Astrocyte (in vitro differentiated cells and primary cell): ENCODE data around the gene SLC43A1. TPM values are rescaled to one million over a fixed set of nuclear protein-coding genes. Genes with fewer than 3 reads are reported as not detected.

ENCODE experiments used
- DNase-seq: peaks from one replicate; pipeline ENCODE4 v3.0.0-alpha.2; 2010; ENCODE audit warnings: low read depth
- FAIRE-seq: peaks from 2 replicates; lab custom pipeline; 2011; peaks lifted over from hg19 to GRCh38; lab: Jason Lieb, UNC
- H2AFZ ChIP-seq: 2 replicates; pipeline ENCODE4 v1.6.0; 2012; ENCODE audit warnings: low read depth, low read length, inconsistent platforms
- H3K27ac ChIP-seq: 2 replicates; pipeline ENCODE4 v1.5.1; 2011; ENCODE audit warnings: low read depth, low read length, inconsistent platforms
- H3K27me3 ChIP-seq: 2 replicates; pipeline ENCODE4 v1.6.0; 2011; ENCODE audit warnings: low read length, inconsistent platforms; ENCODE audit not compliant: insufficient read depth
- H3K36me3 ChIP-seq: 2 replicates; pipeline ENCODE4 v1.5.1; 2011; ENCODE audit warnings: low read length, inconsistent platforms; ENCODE audit not compliant: insufficient read depth
- H3K4me1 ChIP-seq: 2 replicates; pipeline ENCODE4 v1.5.1; 2011; ENCODE audit warnings: low read length, inconsistent platforms; ENCODE audit not compliant: insufficient read depth
- H3K4me2 ChIP-seq: 2 replicates; pipeline ENCODE4 v1.6.0; 2012; ENCODE audit warnings: low read length, inconsistent platforms
- H3K4me3 ChIP-seq: 2 replicates; pipeline ENCODE4 v1.5.1; 2011; ENCODE audit warnings: low read depth, mild to moderate bottlenecking, low read length, inconsistent platforms; ENCODE audit not compliant: insufficient read depth
- H3K79me2 ChIP-seq: 2 replicates; pipeline ENCODE4 v1.6.0; 2012; ENCODE audit warnings: mild to moderate bottlenecking, low read length, inconsistent platforms; ENCODE audit not compliant: insufficient read depth
- H3K9ac ChIP-seq: 2 replicates; pipeline ENCODE4 v1.6.0; 2012; ENCODE audit warnings: mild to moderate bottlenecking, low read length, inconsistent platforms
- H3K9me3 ChIP-seq: 2 replicates; pipeline ENCODE4 v1.5.1; 2012; ENCODE audit warnings: low read depth, mild to moderate bottlenecking, low read length, inconsistent platforms; ENCODE audit not compliant: insufficient read depth
- H4K20me1 ChIP-seq: 2 replicates; pipeline ENCODE4 v1.6.0; 2012; ENCODE audit warnings: low read length, inconsistent platforms; ENCODE audit not compliant: insufficient read depth
- H3K27ac Mint-ChIP-seq: one replicate; pipeline ENCODE4 v1.8.0; 2021; ENCODE audit warnings: mild to moderate bottlenecking, mixed read lengths; ENCODE audit not compliant: unreplicated experiment
- H3K27me3 Mint-ChIP-seq: one replicate; pipeline ENCODE4 v1.8.0; 2021; ENCODE audit warnings: low read depth, mixed read lengths; ENCODE audit not compliant: unreplicated experiment
- H3K36me3 Mint-ChIP-seq: one replicate; pipeline ENCODE4 v1.8.0; 2021; ENCODE audit warnings: low read depth, mixed read lengths; ENCODE audit not compliant: unreplicated experiment
- H3K4me1 Mint-ChIP-seq: one replicate; pipeline ENCODE4 v1.8.0; 2021; ENCODE audit warnings: low read depth, mixed read lengths; ENCODE audit not compliant: unreplicated experiment
- H3K4me3 Mint-ChIP-seq: one replicate; pipeline ENCODE4 v1.8.0; 2021; ENCODE audit warnings: mild to moderate bottlenecking, moderate library complexity, mixed read lengths; ENCODE audit not compliant: unreplicated experiment
- H3K9me3 Mint-ChIP-seq: one replicate; pipeline ENCODE4 v1.8.0; 2021; ENCODE audit warnings: mild to moderate bottlenecking, mixed read lengths; ENCODE audit not compliant: unreplicated experiment
- CTCF ChIP-seq: IDR thresholded peaks from 2 replicates; pipeline ENCODE4 v1.5.1; 2011; ENCODE audit warnings: low read depth, mild to moderate bottlenecking, inconsistent platforms, low read length, moderate library complexity; ENCODE audit not compliant: insufficient read depth
- EZH2 ChIP-seq: IDR thresholded peaks from 2 replicates; pipeline ENCODE4 v1.6.1; 2012; ENCODE audit warnings: mild to moderate bottlenecking, low read length, inconsistent platforms; ENCODE audit not compliant: insufficient read depth
- total RNA-seq: library from RNA; stranded (reverse); gene quantifications from 2 replicates; pipeline ENCODE4 v1.2.1, GENCODE V29; 2021

The SLC43A1 gene
- total RNA-seq, 1 donor from 2014 or later, result 3.5 TPM

- H3K9me3 ChIP-seq, result no peaks in the 10 kb centered on the region
- no peak overlapping the region for H3K4me3 ChIP-seq
- DNase-seq, result no peak
- FAIRE-seq, result no peak
- H3K4me1 Mint-ChIP-seq, result no peaks in the 10 kb centered on the region
- no peak overlapping the region for H3K9ac ChIP-seq
- no peaks in the 10 kb centered on the region for H3K27me3 Mint-ChIP-seq
- peaks cover 24% of the 10 kb centered on the region for H3K79me2 ChIP-seq
- no peak overlapping the region for H3K4me2 ChIP-seq
- no peak overlapping the region for H2AFZ ChIP-seq
- no peak overlapping the region for H3K4me3 Mint-ChIP-seq
- TF ChIP-seq CTCF, result no peak
- TF ChIP-seq EZH2, result no peak
- H3K27ac Mint-ChIP-seq, result no peak overlapping the region
- no peaks in the 10 kb centered on the region for H3K27me3 ChIP-seq
- peaks cover 7% of the 10 kb centered on the region for H3K36me3 Mint-ChIP-seq
- H3K27ac ChIP-seq, result no peak overlapping the region
- H3K36me3 ChIP-seq, result peaks cover 6% of the 10 kb centered on the region
- no peaks in the 10 kb centered on the region for H3K9me3 Mint-ChIP-seq
- peaks cover 8% of the 10 kb centered on the region for H3K4me1 ChIP-seq
- H4K20me1 ChIP-seq, result peaks cover 12% of the 10 kb centered on the region
Measured at GRCh38 chr11:57529012-57529411, 13.5 kb upstream of the SLC43A1 start.

GRCh38 chr11:57527056-57527631, 11.6 kb upstream of the SLC43A1 start:
- Mint-ChIP-seq H3K4me3 (no peak overlapping the region), H3K27me3 (no peaks in the 10 kb centered on the region), H3K4me1 (no peaks in the 10 kb centered on the region), H3K36me3 (peaks cover 7% of the 10 kb centered on the region), H3K9me3 (no peaks in the 10 kb centered on the region), H3K27ac (no peak overlapping the region)
- peaks cover 24% of the 10 kb centered on the region for H3K79me2 ChIP-seq
- no peak overlapping the region for H3K9ac ChIP-seq
- H4K20me1 ChIP-seq, result peaks cover 12% of the 10 kb centered on the region
- peaks cover 8% of the 10 kb centered on the region for H3K4me1 ChIP-seq
- H2AFZ ChIP-seq, result no peak overlapping the region
- H3K36me3 ChIP-seq, result peaks cover 6% of the 10 kb centered on the region
- TF ChIP-seq EZH2, result no peak
- peak; percentile 97 for TF ChIP-seq CTCF
- FAIRE-seq, result no peak
- no peak overlapping the region for H3K4me3 ChIP-seq
- H3K9me3 ChIP-seq, result no peaks in the 10 kb centered on the region
- peak; percentile 20 for DNase-seq
- H3K27ac ChIP-seq, result no peak overlapping the region
- H3K4me2 ChIP-seq, result no peak overlapping the region
- H3K27me3 ChIP-seq, result no peaks in the 10 kb centered on the region

- H3K4me3 ChIP-seq, result no peak overlapping the region
- peaks cover 12% of the 10 kb centered on the region for H4K20me1 ChIP-seq
- no peaks in the 10 kb centered on the region for H3K9me3 ChIP-seq
- no peaks in the 10 kb centered on the region for H3K27me3 ChIP-seq
- FAIRE-seq (no peak), DNase-seq (no peak)
- peaks cover 2% of the 10 kb centered on the region for H3K79me2 ChIP-seq
- no peaks in the 10 kb centered on the region for H3K4me1 ChIP-seq
- H3K27ac ChIP-seq, result no peak overlapping the region
- H3K9ac ChIP-seq, result no peak overlapping the region
- TF ChIP-seq EZH2, result no peak
- no peak for TF ChIP-seq CTCF
- H3K36me3 ChIP-seq, result peaks cover 6% of the 10 kb centered on the region
- no peak overlapping the region for H3K4me3 Mint-ChIP-seq
- H3K36me3 Mint-ChIP-seq, result peaks cover 5% of the 10 kb centered on the region
- H3K9me3 Mint-ChIP-seq, result no peaks in the 10 kb centered on the region
- H3K27ac Mint-ChIP-seq, result no peak overlapping the region
- no peak overlapping the region for H3K4me2 ChIP-seq
- H2AFZ ChIP-seq, result no peak overlapping the region
- peaks cover 6% of the 10 kb centered on the region for H3K27me3 Mint-ChIP-seq
- H3K4me1 Mint-ChIP-seq, result no peaks in the 10 kb centered on the region
Measured at GRCh38 chr11:57523419-57523818, 7.9 kb upstream of the SLC43A1 start.
